Neuronal stem cell (in vitro differentiated cells): ENCODE results near the gene XRCC6.

Source experiments
- DNase-seq: peaks from one replicate; pipeline ENCODE4 v3.0.0-alpha.2; 2013; ENCODE audit warnings: low spot score
- H2AFZ ChIP-seq: one replicate; pipeline ENCODE4 v1.6.1; 2013; ENCODE audit warnings: mild to moderate bottlenecking, low read length, inconsistent platforms
- H2AK5ac ChIP-seq: 2 replicates; pipeline ENCODE4 v1.6.1; 2013; ENCODE audit warnings: low read depth, mild to moderate bottlenecking, inconsistent platforms, low read length, moderate library complexity, mixed read lengths
- H2BK120ac ChIP-seq: 2 replicates; pipeline ENCODE4 v1.6.1; 2013; ENCODE audit warnings: low read depth, mild to moderate bottlenecking, inconsistent platforms, low read length, moderate library complexity, mixed read lengths
- H2BK12ac ChIP-seq: one replicate; pipeline ENCODE4 v1.6.1; 2013; ENCODE audit warnings: low read length, inconsistent platforms
- H2BK15ac ChIP-seq: 2 replicates; pipeline ENCODE4 v1.6.1; 2013; ENCODE audit warnings: mild to moderate bottlenecking, low read length, inconsistent platforms, mixed read lengths
- H2BK5ac ChIP-seq: one replicate; pipeline ENCODE4 v1.6.1; 2013; ENCODE audit warnings: inconsistent platforms, mild to moderate bottlenecking, low read length, moderate library complexity
- H3K14ac ChIP-seq: one replicate; pipeline ENCODE4 v1.6.1; 2013; ENCODE audit warnings: low read length, inconsistent platforms
- H3K18ac ChIP-seq: 2 replicates; pipeline ENCODE4 v1.6.1; 2013; ENCODE audit warnings: low read length, inconsistent platforms
- H3K23ac ChIP-seq: 2 replicates; pipeline ENCODE4 v1.6.1; 2013; ENCODE audit warnings: low read depth, mild to moderate bottlenecking, mixed read lengths, low read length, inconsistent platforms; ENCODE audit not compliant: poor library complexity
- H3K27ac ChIP-seq: replicated peaks from 3 replicates; pipeline ENCODE4 v1.5.1; 2013; ENCODE audit warnings: low read length, inconsistent platforms
- H3K27me3 ChIP-seq, 3 experiments: 2 replicates each; pipeline ENCODE4 v1.6.1; 2013; ENCODE audit warnings: low read length in 3 of 3, mild to moderate bottlenecking in 2 of 3, inconsistent platforms in 1 of 3, low read depth in 1 of 3, mixed read lengths in 1 of 3, moderate library complexity in 1 of 3; ENCODE audit not compliant: control insufficient read depth in 3 of 3, insufficient read depth in 3 of 3
- H3K36me3 ChIP-seq, 2 donors: replicated peaks in 1 of 2; 2 replicates each; pipeline ENCODE4 v1.6.1; 2013; ENCODE audit warnings: low read length in 2 of 2; ENCODE audit not compliant: control insufficient read depth in 2 of 2, insufficient read depth in 2 of 2
- H3K4ac ChIP-seq: 2 replicates; pipeline ENCODE4 v1.6.1; 2013; ENCODE audit warnings: inconsistent platforms, mild to moderate bottlenecking, low read length, moderate library complexity
- H3K4me1 ChIP-seq, 2 donors: 1 replicate in 1 of 2; 2 replicates in 1 of 2; pipeline ENCODE4 v1.6.1; 2013; ENCODE audit warnings: low read length in 2 of 2, low read depth in 1 of 2; ENCODE audit not compliant: control insufficient read depth in 2 of 2, insufficient read depth in 1 of 2
- H3K4me2 ChIP-seq: one replicate; pipeline ENCODE4 v1.6.1; 2013; ENCODE audit warnings: mild to moderate bottlenecking, low read length, inconsistent platforms; ENCODE audit not compliant: insufficient read depth, poor library complexity, severe bottlenecking
- H3K4me3 ChIP-seq, 2 donors: 2 replicates each; pipeline ENCODE4 v1.5.1; 2013; ENCODE audit warnings: low read length in 2 of 2, mild to moderate bottlenecking in 2 of 2, inconsistent platforms in 1 of 2, moderate library complexity in 1 of 2
- H3K79me1 ChIP-seq: one replicate; pipeline ENCODE4 v1.6.1; 2013; ENCODE audit warnings: low read depth, mild to moderate bottlenecking, inconsistent platforms, low read length, moderate library complexity
- H3K9ac ChIP-seq: one replicate; pipeline ENCODE4 v1.6.1; 2013; ENCODE audit warnings: mild to moderate bottlenecking, low read depth, low read length, inconsistent platforms; ENCODE audit not compliant: poor library complexity
- H3K9me3 ChIP-seq, 2 donors: replicated peaks in 1 of 2; 2 replicates each; pipeline versions ENCODE3 to v1.6.1; 2013; ENCODE audit warnings: low read length in 2 of 2, mild to moderate bottlenecking in 2 of 2, inconsistent platforms in 1 of 2, low read depth in 1 of 2, mixed read lengths in 1 of 2, moderate library complexity in 1 of 2; ENCODE audit not compliant: control insufficient read depth in 2 of 2, insufficient read depth in 1 of 2
- H4K8ac ChIP-seq: one replicate; pipeline ENCODE4 v1.6.1; 2013; ENCODE audit warnings: low read depth, mild to moderate bottlenecking, inconsistent platforms, low read length, moderate library complexity
- H4K91ac ChIP-seq: one replicate; pipeline ENCODE4 v1.6.1; 2013; ENCODE audit warnings: low read length, low read depth, mild to moderate bottlenecking, inconsistent platforms; ENCODE audit not compliant: poor library complexity
- WGBS, 2 donors: extraction: QIAGEN DNeasy Blood & Tissue Kit; methylation state at CpG; one replicate each; pipeline ENCODE4 v1.1.7; 2013; ENCODE audit warnings: missing lambda C conversion rate in 2 of 2, mixed read lengths in 1 of 2; ENCODE audit not compliant: insufficient read length in 2 of 2, insufficient replicate concordance in 1 of 2; ENCODE audit errors: extremely low coverage in 2 of 2; 5-methylcytosine and 5-hydroxymethylcytosine counted together

Gene XRCC6

GRCh38 chr22:41654322-41654721 lies 33.2 kb downstream of the XRCC6 start:
- no peak overlapping the region for H3K4me2 ChIP-seq
- no peak overlapping the region for H3K14ac ChIP-seq
- no peaks in the 10 kb centered on the region for H3K9me3 ChIP-seq
- no peak overlapping the region for H4K91ac ChIP-seq
- no peak overlapping the region for H3K23ac ChIP-seq
- no peak overlapping the region for H3K9ac ChIP-seq
- no peak overlapping the region for H3K4me3 ChIP-seq
- WGBS, 2 donors = no CpG with 5 or more reads among the region's 3 CpGs
- no peaks in the 10 kb centered on the region for H3K4me1 ChIP-seq
- no peak overlapping the region for H2AK5ac ChIP-seq
- peaks cover 70 to 100% of the 10 kb centered on the region in 2 donors for H3K36me3 ChIP-seq
- H3K18ac ChIP-seq = no peak overlapping the region
- H2AFZ ChIP-seq = no peak overlapping the region
- H2BK15ac ChIP-seq = no peak overlapping the region
- H2BK120ac ChIP-seq = no peak overlapping the region
- no peak overlapping the region for H3K4ac ChIP-seq
- no peaks in the 10 kb centered on the region for H3K27me3 ChIP-seq
- no peak overlapping the region for H4K8ac ChIP-seq
- no peak for DNase-seq
- peaks cover 7% of the 10 kb centered on the region for H3K79me1 ChIP-seq
- no peak overlapping the region for H3K27ac ChIP-seq
- H2BK5ac ChIP-seq = no peak overlapping the region
- no peak overlapping the region for H2BK12ac ChIP-seq

- no peak overlapping the region for H2BK5ac ChIP-seq
- no peak for DNase-seq
- H3K4me2 ChIP-seq = no peak overlapping the region
- H4K91ac ChIP-seq = no peak overlapping the region
- no peak overlapping the region for H3K18ac ChIP-seq
- H3K27ac ChIP-seq = no peak overlapping the region
- no peak overlapping the region for H3K4ac ChIP-seq
- no peak overlapping the region for H3K4me3 ChIP-seq
- peaks cover 71 to 100% of the 10 kb centered on the region in 2 donors for H3K36me3 ChIP-seq
- WGBS, 2 donors = no CpG with 5 or more reads among the region's 5 CpGs
- H3K23ac ChIP-seq = no peak overlapping the region
- H3K9ac ChIP-seq = no peak overlapping the region
- no peak overlapping the region for H2BK15ac ChIP-seq
- no peaks in the 10 kb centered on the region for H3K27me3 ChIP-seq
- no peaks in the 10 kb centered on the region for H3K9me3 ChIP-seq
- no peak overlapping the region for H2BK12ac ChIP-seq
- no peak overlapping the region for H2AFZ ChIP-seq
- H2BK120ac ChIP-seq = no peak overlapping the region
- H2AK5ac ChIP-seq = no peak overlapping the region
- H4K8ac ChIP-seq = no peak overlapping the region
- no peaks in the 10 kb centered on the region for H3K4me1 ChIP-seq
- H3K79me1 ChIP-seq = peaks cover 4% of the 10 kb centered on the region
- H3K14ac ChIP-seq = no peak overlapping the region
Observed at GRCh38 chr22:41656556-41656955, 35.5 kb downstream of the XRCC6 start.

GRCh38 chr22:41657709-41658108 lies 36.6 kb downstream of the XRCC6 start:
- H3K23ac ChIP-seq = no peak overlapping the region
- DNase-seq = no peak
- H3K14ac ChIP-seq = no peak overlapping the region
- no peaks in the 10 kb centered on the region for H3K27me3 ChIP-seq
- H3K9me3 ChIP-seq = no peaks in the 10 kb centered on the region
- no peak overlapping the region for H2AK5ac ChIP-seq
- peaks cover 70 to 100% of the 10 kb centered on the region in 2 donors for H3K36me3 ChIP-seq
- no peak overlapping the region for H4K91ac ChIP-seq
- no peak overlapping the region for H2BK5ac ChIP-seq
- H3K4ac ChIP-seq = no peak overlapping the region
- H2AFZ ChIP-seq = no peak overlapping the region
- H3K79me1 ChIP-seq = peaks cover 4% of the 10 kb centered on the region
- no peak overlapping the region for H4K8ac ChIP-seq
- H3K18ac ChIP-seq = no peak overlapping the region
- no CpG with 5 or more reads among the region's 6 CpGs for WGBS, 2 donors
- H2BK12ac ChIP-seq = no peak overlapping the region
- H3K9ac ChIP-seq = no peak overlapping the region
- H3K27ac ChIP-seq = no peak overlapping the region
- no peaks in the 10 kb centered on the region for H3K4me1 ChIP-seq
- H2BK15ac ChIP-seq = no peak overlapping the region
- no peak overlapping the region for H3K4me3 ChIP-seq
- no peak overlapping the region for H3K4me2 ChIP-seq
- H2BK120ac ChIP-seq = no peak overlapping the region

GRCh38 chr22:41658869-41659268 lies 37.8 kb downstream of the XRCC6 start:
- H2AFZ ChIP-seq = no peak overlapping the region
- H3K36me3 ChIP-seq = peaks cover 68 to 100% of the 10 kb centered on the region in 2 donors
- H3K4me1 ChIP-seq = no peaks in the 10 kb centered on the region
- no peak overlapping the region for H3K18ac ChIP-seq
- no peak overlapping the region for H3K4me2 ChIP-seq
- H2BK15ac ChIP-seq = no peak overlapping the region
- peaks cover 4% of the 10 kb centered on the region for H3K79me1 ChIP-seq
- H2BK120ac ChIP-seq = no peak overlapping the region
- no peak for DNase-seq
- H3K9me3 ChIP-seq = no peaks in the 10 kb centered on the region
- no peak overlapping the region for H3K4me3 ChIP-seq
- WGBS, 2 donors = no CpG with 5 or more reads among the region's 17 CpGs
- H3K23ac ChIP-seq = no peak overlapping the region
- no peak overlapping the region for H3K14ac ChIP-seq
- H2BK12ac ChIP-seq = no peak overlapping the region
- H3K27ac ChIP-seq = no peak overlapping the region
- no peak overlapping the region for H3K4ac ChIP-seq
- no peaks in the 10 kb centered on the region for H3K27me3 ChIP-seq
- H2BK5ac ChIP-seq = no peak overlapping the region
- H2AK5ac ChIP-seq = no peak overlapping the region
- no peak overlapping the region for H4K8ac ChIP-seq
- H4K91ac ChIP-seq = no peak overlapping the region
- H3K9ac ChIP-seq = no peak overlapping the region
